Left lung (tissue), 14 donors: Measurements from ENCODE around the gene PRLHR. TPM values are rescaled to one million over a fixed set of nuclear protein-coding genes. Genes with fewer than 3 reads are reported as not detected.

Experiments used
- ATAC-seq: fragments of 200-7000 bp; cut with Tn5 transposase; one replicate; pipeline ENCODE4 v1.9.1; 2020; ENCODE audit warnings: moderate library complexity
- DNase-seq, 4 donors: peaks; one replicate each; pipeline ENCODE4 v3.0.0-alpha.2; 2013 to 2020
- H3K27ac ChIP-seq, 2 donors: fragments of 200-600 bp; sonication (generic) in 1 of 2; one replicate each; pipeline versions ENCODE4 v1.5.0 to v1.8.0; 2020 to 2021
- H3K27me3 ChIP-seq, 2 donors: fragments of 200-600 bp; sonication (generic) in 1 of 2; one replicate each; pipeline versions ENCODE4 v1.5.0 to v1.8.0; 2020 to 2021
- H3K36me3 ChIP-seq, 2 donors: fragments of 200-600 bp; sonication (generic) in 1 of 2; one replicate each; pipeline versions ENCODE4 v1.5.0 to v1.8.0; 2020 to 2021
- H3K4me1 ChIP-seq, 2 donors: fragments of 200-600 bp; one replicate each; pipeline ENCODE4 v1.8.0; 2021
- H3K4me3 ChIP-seq, 2 donors: fragments of 200-600 bp; sonication (generic) in 1 of 2; one replicate each; pipeline versions ENCODE4 v1.5.0 to v1.8.0; 2020 to 2021; ENCODE audit warnings: mild to moderate bottlenecking in 1 of 2
- H3K9me3 ChIP-seq, 2 donors: fragments of 200-600 bp; sonication (generic) in 1 of 2; one replicate each; pipeline versions ENCODE4 v1.5.0 to v1.8.0; 2020 to 2021
- CTCF ChIP-seq, 2 donors: fragments of 200-600 bp; sonication (generic) in 1 of 2; IDR thresholded peaks; one replicate each; pipeline versions ENCODE4 v1.5.0 to v1.8.0; 2021; ENCODE audit warnings: antibody characterized with exemption in 2 of 2
- intact Hi-C, 2 donors: fragments of 100-400 bp; cut with DNase I; formaldehyde crosslinking; loops; one replicate each; pipeline versions ENCODE4 v1.11.2 to v1.14.2; 2022
- long read RNA-seq, 12 donors: library from polyadenylated mRNA in 2 of 12; unstranded in 2 of 12; transcript quantifications; one replicate each; pipeline ENCODE4 v2.0.0 and lab custom pipeline, GENCODE V29; 2019 to 2026
- polyA plus RNA-seq, 6 donors: library from polyadenylated mRNA; unstranded; fragments of 120-200 nt; gene quantifications; one replicate each; pipeline ENCODE4 v1.2.1, GENCODE V29; 2013; ENCODE audit not compliant: insufficient read length in 6 of 6
- total RNA-seq, 2 donors: library from RNA; stranded (reverse); fragmentation: NEBNext Ultra II Directional; extraction: Animal tissue kit (Norgen Biotek cat#: 25700); gene quantifications; one replicate each; pipeline ENCODE4 v1.2.1, GENCODE V29; 2021
- donor health status: DM: no; HTN: yes; CAD: no.
- donor health status: DM: no; HTN: no; CAD: no.

Gene PRLHR
- total RNA-seq, result not detected
- under 1 TPM; 0.03 to 0.08 (median 0.04) TPM for polyA plus RNA-seq
- long read RNA-seq, donor 1, result 0 reads
- long read RNA-seq, donor 2, result 0 reads
- long read RNA-seq, donor 3, result 0 reads
- long read RNA-seq, donor 4, result 0 reads
- long read RNA-seq, donor 5, result 0 reads
- long read RNA-seq, donor 6, result 0 reads
- long read RNA-seq, donor 7, result 0 reads
- long read RNA-seq, donor 8, result 0 reads
- long read RNA-seq, donor 9, result 0 reads
- long read RNA-seq, donor 10, result 0 reads
- long read RNA-seq, donor 11, result 0 reads
- long read RNA-seq, donor 12, result 0 reads

- intact Hi-C loops, result no loop called here
- H3K36me3 ChIP-seq, result no peaks in the 10 kb centered on the region
- H3K27ac ChIP-seq, result no peak within 1 kb of the TSS
- TF ChIP-seq CTCF (IDR thresholded peaks at IDR 0.05), result no peak
- peak in 2 of 4 donors; percentile 35 to 42 for DNase-seq
- H3K27me3 ChIP-seq, result peaks cover 37 to 88% of the 10 kb centered on the region in 2 donors
- ATAC-seq, result peak; percentile 66
- no peaks in the 10 kb centered on the region for H3K4me1 ChIP-seq
- no peak within 1 kb of the TSS for H3K4me3 ChIP-seq
- no peaks in the 10 kb centered on the region for H3K9me3 ChIP-seq
Observed at GRCh38 chr10:118595598-118596425, at the start of gene PRLHR. Gene PRLHR (minus strand): TSS chr10:118595648. CDS start chr10:118595244, 404 bp downstream.

DNA sequence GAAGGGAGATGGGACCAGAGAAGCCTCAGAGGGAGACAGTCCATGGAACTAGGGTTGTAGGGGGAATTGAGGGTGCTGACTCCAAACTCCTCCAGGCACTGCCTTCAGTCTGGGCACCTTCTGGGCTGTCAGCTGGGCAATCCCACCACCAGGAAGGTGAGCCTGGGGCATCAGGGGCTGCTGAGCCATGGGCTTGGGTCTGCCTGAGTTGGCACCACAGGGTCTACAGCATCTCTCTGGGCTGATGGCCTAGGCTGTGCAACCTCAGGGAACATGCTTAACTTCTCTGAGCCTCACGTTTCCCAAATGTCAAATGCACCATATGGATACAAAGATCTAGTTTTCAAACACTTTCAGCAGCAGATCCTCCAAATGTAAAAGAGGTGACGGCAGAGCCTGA, 46.8 kb upstream of the PRLHR start:
- Histone ChIP-seq H3K4me1 (no peaks in the 10 kb centered on the region), H3K27me3 (no peaks in the 10 kb centered on the region)
- intact Hi-C loops, result no loop called here

GRCh38 chr10:118638680-118639079, 43.2 kb upstream of the PRLHR start:
- no peaks in the 10 kb centered on the region for H3K36me3 ChIP-seq
- H3K9me3 ChIP-seq, result peaks cover 0 to 10% of the 10 kb centered on the region in 2 donors
- intact Hi-C loops, result no loop called here
- H3K4me3 ChIP-seq, result no peak overlapping the region
- DNase-seq (no peak), ATAC-seq (no peak)
- no peaks in the 10 kb centered on the region for H3K27me3 ChIP-seq
- no peak for TF ChIP-seq CTCF (IDR thresholded peaks at IDR 0.05)
- no peaks in the 10 kb centered on the region for H3K4me1 ChIP-seq
- no peak overlapping the region for H3K27ac ChIP-seq

More for the DNA sequence above, 46.8 kb upstream of the PRLHR start:
- DNase-seq (no peak), ATAC-seq (no peak)
- no peak overlapping the region for H3K4me3 ChIP-seq
- TF ChIP-seq CTCF (IDR thresholded peaks at IDR 0.05), result no peak
- H3K9me3 ChIP-seq, result peaks cover 0 to 9% of the 10 kb centered on the region in 2 donors
- H3K36me3 ChIP-seq, result no peaks in the 10 kb centered on the region
- no peak overlapping the region for H3K27ac ChIP-seq

DNA sequence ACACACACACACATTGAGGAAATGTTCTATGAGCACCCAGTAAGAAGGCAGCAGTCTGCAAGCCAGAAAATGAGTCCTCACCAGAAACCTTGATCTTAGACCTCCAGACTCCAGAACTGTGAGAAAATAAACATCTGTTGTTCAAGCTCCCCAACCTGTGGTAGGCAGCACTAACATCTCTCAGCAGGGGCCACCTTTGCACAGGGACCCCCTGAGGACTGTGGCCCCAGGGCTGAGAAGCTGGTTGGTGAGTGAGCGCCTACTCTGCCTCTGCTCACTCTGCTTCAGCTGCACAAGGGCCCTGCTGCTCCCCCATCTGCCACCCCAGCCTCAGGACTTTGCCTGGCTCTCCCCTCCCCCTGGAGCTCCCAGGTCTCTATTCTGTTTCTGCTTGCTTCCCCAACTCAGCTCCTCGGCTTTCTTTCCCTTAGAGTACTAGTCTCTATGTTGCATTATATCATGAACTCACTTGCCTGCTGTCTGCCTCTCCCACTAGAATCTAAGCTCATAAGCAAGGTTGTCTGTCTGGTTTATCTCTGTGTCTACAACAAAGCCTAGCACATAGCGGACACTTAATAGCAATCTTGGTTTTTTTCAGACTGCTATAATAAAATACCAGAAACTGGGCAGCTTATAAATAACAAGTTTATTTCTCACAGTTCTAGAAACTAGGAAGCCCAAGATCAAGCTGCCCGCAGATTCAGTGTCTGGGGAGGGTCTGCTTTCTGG, 40.4 kb upstream of the PRLHR start:
- Histone ChIP-seq H3K4me3 (no peak overlapping the region), H3K9me3 (peaks cover 0 to 10% of the 10 kb centered on the region in 2 donors), H3K27ac (no peak overlapping the region), H3K27me3 (no peaks in the 10 kb centered on the region), H3K36me3 (no peaks in the 10 kb centered on the region), H3K4me1 (no peaks in the 10 kb centered on the region)
- ATAC-seq (no peak), DNase-seq (no peak)
- TF ChIP-seq CTCF (IDR thresholded peaks at IDR 0.05), result no peak
- intact Hi-C loops, result no loop called here

DNA sequence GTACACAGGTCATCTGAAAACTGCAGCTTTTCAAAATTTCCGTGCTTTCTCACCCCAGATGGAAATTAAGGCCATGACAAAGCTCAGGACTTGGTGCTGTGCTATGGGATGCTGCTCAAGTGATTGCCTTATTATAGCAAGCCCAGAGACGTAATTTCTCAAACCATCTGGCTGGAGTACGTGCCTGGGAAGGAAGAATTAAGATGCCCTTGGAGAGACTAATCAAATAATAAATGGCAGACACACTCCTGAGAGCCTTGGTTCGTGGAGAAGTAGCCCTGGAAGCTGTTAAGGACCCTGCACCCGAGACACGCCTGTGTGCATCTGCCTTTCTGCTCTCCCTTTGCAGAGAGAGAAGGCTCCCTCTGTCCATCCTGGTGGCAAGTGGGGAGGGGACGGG, 38.3 kb upstream of the PRLHR start:
- ATAC-seq, result no peak
- Histone ChIP-seq H3K9me3 (peaks cover 0 to 2% of the 10 kb centered on the region in 2 donors), H3K27ac (no peak overlapping the region), H3K27me3 (no peaks in the 10 kb centered on the region), H3K4me1 (no peaks in the 10 kb centered on the region), H3K4me3 (no peak overlapping the region), H3K36me3 (no peaks in the 10 kb centered on the region)
- TF ChIP-seq CTCF (IDR thresholded peaks at IDR 0.05), result no peak
- intact Hi-C loops, result no loop called here
- no peak for DNase-seq
